ENCODE results near the gene CDH13. TPM values are rescaled to one million over a fixed set of nuclear protein-coding genes. Genes with fewer than 3 reads are reported as not detected.

The CDH13 gene
- polyA plus RNA-seq, 3 donors = 8.6 to 12.8 (median 12.4) TPM

DNA sequence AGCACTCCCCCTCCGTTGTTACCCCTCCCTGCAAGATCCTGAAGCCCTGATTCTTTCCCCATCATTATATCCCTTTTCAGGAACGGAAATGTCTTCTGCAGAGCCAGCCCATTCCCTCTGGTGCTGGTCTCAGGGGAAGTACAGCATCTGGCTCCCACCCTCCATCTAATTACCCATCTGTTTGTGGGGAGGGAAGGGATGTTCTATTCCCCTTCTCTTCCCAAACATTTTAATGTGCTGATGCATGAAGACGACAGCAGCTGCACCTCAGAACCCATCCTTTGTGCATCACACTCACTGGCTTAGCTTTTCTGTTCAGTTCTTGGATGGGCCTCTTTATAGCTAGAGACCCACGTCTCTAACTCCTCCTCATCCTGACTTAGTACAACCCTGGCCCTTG, 367.2 kb downstream of the CDH13 start:
- no peak for DNase-seq (ENCODE audit: extremely low read depth in 1 of 11, low read depth in 9 of 11, low spot score in 4 of 11)

DNA sequence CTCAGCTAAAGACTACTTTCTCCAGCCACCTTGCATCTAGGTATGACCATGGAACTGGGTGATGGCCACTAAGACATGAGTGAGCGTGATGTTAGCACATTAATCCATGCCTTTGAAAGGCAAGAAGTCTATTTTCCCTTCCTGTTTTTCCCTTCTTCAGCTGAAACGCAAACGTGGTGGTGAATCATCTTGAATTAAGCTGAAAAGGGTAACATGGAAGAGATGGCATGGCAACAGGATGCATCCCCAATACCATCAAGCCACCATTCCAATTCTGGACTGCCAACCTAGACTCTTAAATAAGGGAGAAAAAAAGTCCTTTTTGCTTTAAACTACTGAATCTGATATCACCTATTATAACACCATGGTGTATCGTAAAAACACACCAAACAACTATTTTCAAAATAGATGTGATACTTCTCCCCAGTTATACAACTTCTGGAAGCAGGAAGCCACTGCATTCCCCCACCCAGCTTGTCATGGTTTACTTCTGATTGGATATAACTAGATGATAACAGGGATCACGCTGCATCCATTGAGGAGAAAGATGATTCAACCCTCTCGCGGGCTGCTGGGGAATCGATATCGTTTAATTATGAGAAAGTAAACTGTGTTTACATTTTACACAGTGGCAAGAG, 368.6 kb downstream of the CDH13 start:
- no peak for DNase-seq (ENCODE audit: extremely low read depth in 1 of 11, low read depth in 9 of 11, low spot score in 4 of 11)

- peak in 5 of 11 donors; percentile 11 to 40 (median 13) for DNase-seq (ENCODE audit: extremely low read depth in 1 of 11, low read depth in 9 of 11, low spot score in 4 of 11)
Observed at GRCh38 chr16:82995924-82996441, 369.2 kb downstream of the CDH13 start.

GRCh38 chr16:82996814-82997213, 370.0 kb downstream of the CDH13 start:
- DNase-seq (ENCODE audit: extremely low read depth in 1 of 11, low read depth in 9 of 11, low spot score in 4 of 11) = no peak

GRCh38 chr16:82999711-83000110, 372.9 kb downstream of the CDH13 start:
- DNase-seq (ENCODE audit: extremely low read depth in 1 of 11, low read depth in 9 of 11, low spot score in 4 of 11) = no peak

GRCh38 chr16:83002351-83003334, 375.9 kb downstream of the CDH13 start:
- no peak for DNase-seq (ENCODE audit: extremely low read depth in 1 of 11, low read depth in 9 of 11, low spot score in 4 of 11)

DNA sequence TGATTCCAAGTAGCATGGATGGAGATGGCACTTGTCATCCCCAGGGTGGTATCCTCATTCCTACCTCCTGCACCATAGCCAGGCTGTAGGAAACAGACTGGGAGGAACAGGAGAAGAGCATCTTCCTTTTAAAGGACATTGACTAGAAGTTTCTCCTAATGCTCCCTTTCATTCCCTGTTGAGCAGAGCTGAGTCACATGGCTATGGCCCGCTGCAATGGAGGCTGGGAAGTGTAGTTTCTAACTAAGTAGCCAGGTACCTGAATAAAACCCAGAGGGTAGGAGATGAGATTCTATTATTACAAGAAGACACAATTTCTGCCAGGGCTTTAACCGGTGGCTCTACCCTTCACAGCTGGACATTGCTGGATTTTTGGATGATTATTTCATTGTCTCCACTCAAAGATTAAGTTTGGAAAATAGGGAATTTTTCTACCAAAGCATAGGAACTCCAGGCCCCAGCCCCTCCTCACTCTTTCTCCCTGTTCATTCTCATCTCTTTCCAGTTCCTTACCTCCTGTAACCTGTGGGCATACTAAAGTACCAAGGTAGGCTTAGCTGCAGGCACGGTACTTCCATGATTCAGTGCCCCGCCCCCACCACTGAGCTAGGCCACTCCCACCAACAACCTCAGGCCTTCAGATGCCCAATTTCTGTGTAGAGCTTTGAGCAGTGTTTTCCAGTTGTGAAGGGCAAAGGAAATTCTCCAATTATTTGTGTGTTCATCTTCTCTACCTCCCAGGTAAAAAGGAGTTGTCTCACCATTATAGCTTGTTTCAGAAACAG, 378.3 kb downstream of the CDH13 start:
- no peak for DNase-seq (ENCODE audit: extremely low read depth in 1 of 11, low read depth in 9 of 11, low spot score in 4 of 11)

- no peak for DNase-seq (ENCODE audit: extremely low read depth in 1 of 11, low read depth in 9 of 11, low spot score in 4 of 11)
Observed at GRCh38 chr16:83005653-83006160, 378.9 kb downstream of the CDH13 start.

DNA sequence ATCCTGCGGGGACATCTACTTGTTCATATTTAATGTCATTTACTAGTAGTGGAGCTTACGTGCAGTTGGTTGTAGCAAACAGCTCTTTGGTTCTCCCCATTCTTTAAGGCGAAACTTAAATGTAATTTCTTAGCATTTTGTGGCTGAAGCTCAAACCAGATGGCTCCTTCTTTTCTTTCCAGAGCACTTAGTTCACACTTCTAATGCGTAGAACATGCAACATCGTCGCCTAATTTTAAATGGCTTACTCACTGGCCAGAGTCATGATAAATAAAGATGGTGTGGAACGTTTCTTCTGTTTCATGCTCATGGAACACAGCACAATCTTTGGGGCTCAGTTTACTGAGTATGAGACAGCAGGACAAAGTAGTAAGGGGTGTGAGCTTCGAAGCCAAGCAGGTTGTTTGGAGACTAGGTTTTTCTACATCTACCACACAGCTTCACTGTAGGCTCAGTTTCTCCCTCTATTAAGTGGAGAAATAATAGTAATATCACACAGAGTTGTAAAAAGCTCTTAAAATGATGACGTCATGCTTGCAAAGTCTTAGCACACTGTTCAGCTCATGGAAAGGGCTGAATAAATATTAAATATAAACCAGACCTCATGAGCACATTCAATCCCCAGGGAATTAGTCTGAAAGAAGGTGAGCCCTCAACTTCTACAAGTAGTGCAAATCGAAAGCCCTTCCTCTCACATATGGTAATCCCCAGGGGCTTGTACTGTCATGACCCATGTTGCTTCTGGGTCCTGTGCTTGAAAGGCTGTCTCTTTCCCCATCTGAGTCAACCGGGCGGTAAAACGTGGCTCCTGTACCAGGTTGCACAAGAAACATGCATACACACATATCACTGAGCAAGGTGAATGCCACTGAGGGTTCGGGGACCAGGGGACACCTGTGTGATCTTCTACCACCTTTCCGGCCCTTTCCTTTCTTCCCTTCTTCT, 384.3 kb downstream of the CDH13 start:
- DNase-seq (ENCODE audit: extremely low read depth in 1 of 11, low read depth in 9 of 11, low spot score in 4 of 11) = no peak

- no peak for DNase-seq (ENCODE audit: extremely low read depth in 1 of 11, low read depth in 9 of 11, low spot score in 4 of 11)
Observed at GRCh38 chr16:83011939-83012338, 385.2 kb downstream of the CDH13 start.

DNA sequence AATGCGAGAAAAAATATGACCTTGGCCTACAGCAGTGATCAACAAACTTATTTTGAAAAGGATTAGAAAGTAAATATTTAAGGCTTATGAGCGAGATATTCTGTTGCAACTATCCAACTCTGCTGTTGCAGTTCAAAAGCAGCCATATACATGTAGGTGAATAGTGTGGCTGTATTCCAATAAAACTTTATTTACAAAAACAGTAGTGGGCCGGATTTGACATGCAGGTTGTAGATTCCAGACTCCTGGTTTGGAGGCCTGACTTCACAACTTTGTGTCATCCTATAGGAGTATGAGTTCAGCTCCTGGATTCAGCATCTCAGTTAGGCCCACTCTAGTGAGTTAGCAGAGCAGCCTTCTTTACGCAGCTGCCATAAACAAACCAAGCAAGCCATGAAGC, 386.3 kb downstream of the CDH13 start:
- no peak for DNase-seq (ENCODE audit: extremely low read depth in 1 of 11, low read depth in 9 of 11, low spot score in 4 of 11)

- DNase-seq (ENCODE audit: extremely low read depth in 1 of 11, low read depth in 9 of 11, low spot score in 4 of 11) = no peak
Observed at GRCh38 chr16:83019963-83020362, 393.2 kb downstream of the CDH13 start.

- DNase-seq (ENCODE audit: extremely low read depth in 1 of 11, low read depth in 9 of 11, low spot score in 4 of 11) = no peak
Observed at GRCh38 chr16:83021045-83021444, 394.3 kb downstream of the CDH13 start.

DNA sequence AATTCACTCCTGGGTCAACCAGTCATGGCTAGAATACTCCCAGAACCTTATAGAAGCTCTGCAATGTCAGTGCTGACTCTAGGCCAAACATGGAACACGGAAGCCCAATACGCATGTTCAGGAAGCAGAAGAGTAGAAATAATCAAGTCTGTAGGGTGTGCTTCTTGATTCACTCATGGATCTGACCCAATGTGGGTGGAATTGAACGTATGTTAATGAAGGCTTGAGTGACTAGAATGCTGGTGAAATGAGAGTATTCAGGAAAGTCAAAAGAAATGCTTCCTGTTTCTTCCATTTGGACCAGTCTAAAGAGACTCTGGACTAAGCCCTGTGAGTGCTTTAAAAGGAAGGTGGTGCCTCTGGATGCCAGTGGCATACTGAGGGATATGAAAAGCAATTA, 395.0 kb downstream of the CDH13 start:
- no peak for DNase-seq (ENCODE audit: extremely low read depth in 1 of 11, low read depth in 9 of 11, low spot score in 4 of 11)

DNA sequence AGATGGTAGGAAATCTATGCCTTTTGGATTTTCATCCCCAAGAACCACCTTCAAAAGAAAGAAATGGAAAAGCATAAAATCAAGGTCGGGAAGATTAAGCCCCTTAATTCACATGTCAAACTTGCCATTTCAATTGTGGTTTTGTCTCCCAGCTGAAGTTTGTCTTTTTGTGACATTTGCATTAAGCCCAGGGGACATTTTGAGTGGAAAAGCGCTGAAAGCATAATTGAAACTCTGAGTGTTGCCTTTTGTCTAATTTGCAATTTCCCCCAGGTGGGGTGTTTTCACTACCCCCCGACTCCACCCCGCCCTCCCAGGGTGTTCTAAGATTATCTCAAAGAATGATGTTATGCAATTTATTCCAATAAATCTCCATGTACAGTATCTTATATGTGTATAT, 396.2 kb downstream of the CDH13 start:
- no peak for DNase-seq (ENCODE audit: extremely low read depth in 1 of 11, low read depth in 9 of 11, low spot score in 4 of 11)

GRCh38 chr16:83023640-83024039, 396.9 kb downstream of the CDH13 start:
- no peak for DNase-seq (ENCODE audit: extremely low read depth in 1 of 11, low read depth in 9 of 11, low spot score in 4 of 11)

- DNase-seq (ENCODE audit: extremely low read depth in 1 of 11, low read depth in 9 of 11, low spot score in 4 of 11) = no peak
Observed at GRCh38 chr16:83027973-83028372, 401.2 kb downstream of the CDH13 start.

- no peak for DNase-seq (ENCODE audit: extremely low read depth in 1 of 11, low read depth in 9 of 11, low spot score in 4 of 11)
Observed at GRCh38 chr16:83029467-83029866, 402.7 kb downstream of the CDH13 start.

Measured in renal cortex interstitium (tissue), 11 donors.